CD4-positive, alpha-beta T cell treated with Interleukin-21 for 1 hour (primary cell): ENCODE results near the gene NOS3.
A peak's percentile ranks its signal among the peaks of the same experiment; 100 is the strongest.

ENCODE experiments used
- DNase-seq: peaks from one replicate; pipeline ENCODE4 v3.0.0-alpha.2; 2020

NOS3 gene

GRCh38 chr7:150952331-150953050 lies 38.3 kb upstream of the NOS3 start:
- no peak for DNase-seq

- DNase-seq, result no peak
Observed at GRCh38 chr7:150953061-150953997, 37.5 kb upstream of the NOS3 start.

GRCh38 chr7:150954201-150954985 lies 36.4 kb upstream of the NOS3 start:
- DNase-seq, result no peak

GRCh38 chr7:150954986-150955518 lies 35.8 kb upstream of the NOS3 start:
- no peak for DNase-seq

GRCh38 chr7:150955519-150956394 lies 35.1 kb upstream of the NOS3 start:
- no peak for DNase-seq

GRCh38 chr7:150956395-150957132 lies 34.3 kb upstream of the NOS3 start:
- DNase-seq, result no peak

GRCh38 chr7:150957133-150958020 lies 33.4 kb upstream of the NOS3 start:
- DNase-seq, result no peak

- no peak for DNase-seq
Observed at GRCh38 chr7:150958062-150958552, 32.7 kb upstream of the NOS3 start.

- DNase-seq, result no peak
Observed at GRCh38 chr7:150958597-150958996, 32.2 kb upstream of the NOS3 start.

- no peak for DNase-seq
Observed at GRCh38 chr7:150959081-150959480, 31.7 kb upstream of the NOS3 start.

- no peak for DNase-seq
Observed at GRCh38 chr7:150959739-150960734, 30.8 kb upstream of the NOS3 start.

- DNase-seq, result no peak
Observed at GRCh38 chr7:150961510-150962289, 29.1 kb upstream of the NOS3 start.

- no peak for DNase-seq
Observed at GRCh38 chr7:150962290-150962552, 28.6 kb upstream of the NOS3 start.

GRCh38 chr7:150962553-150963399 lies 28.0 kb upstream of the NOS3 start:
- peak; percentile 65 for DNase-seq

GRCh38 chr7:150963707-150964559 lies 26.9 kb upstream of the NOS3 start:
- no peak for DNase-seq

- DNase-seq, result no peak
Observed at GRCh38 chr7:150964593-150965111, 26.2 kb upstream of the NOS3 start.
